ENCODE results near the gene NCAPG2.

- TF ChIP-seq, protein P1, sequence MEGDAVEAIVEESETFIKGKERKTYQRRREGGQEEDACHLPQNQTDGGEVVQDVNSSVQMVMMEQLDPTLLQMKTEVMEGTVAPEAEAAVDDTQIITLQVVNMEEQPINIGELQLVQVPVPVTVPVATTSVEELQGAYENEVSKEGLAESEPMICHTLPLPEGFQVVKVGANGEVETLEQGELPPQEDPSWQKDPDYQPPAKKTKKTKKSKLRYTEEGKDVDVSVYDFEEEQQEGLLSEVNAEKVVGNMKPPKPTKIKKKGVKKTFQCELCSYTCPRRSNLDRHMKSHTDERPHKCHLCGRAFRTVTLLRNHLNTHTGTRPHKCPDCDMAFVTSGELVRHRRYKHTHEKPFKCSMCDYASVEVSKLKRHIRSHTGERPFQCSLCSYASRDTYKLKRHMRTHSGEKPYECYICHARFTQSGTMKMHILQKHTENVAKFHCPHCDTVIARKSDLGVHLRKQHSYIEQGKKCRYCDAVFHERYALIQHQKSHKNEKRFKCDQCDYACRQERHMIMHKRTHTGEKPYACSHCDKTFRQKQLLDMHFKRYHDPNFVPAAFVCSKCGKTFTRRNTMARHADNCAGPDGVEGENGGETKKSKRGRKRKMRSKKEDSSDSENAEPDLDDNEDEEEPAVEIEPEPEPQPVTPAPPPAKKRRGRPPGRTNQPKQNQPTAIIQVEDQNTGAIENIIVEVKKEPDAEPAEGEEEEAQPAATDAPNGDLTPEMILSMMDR (IDR thresholded peaks at IDR 0.05), result no peak
- TF ChIP-seq ZFX (IDR thresholded peaks at IDR 0.05; ENCODE audit: borderline replicate concordance), result no peak
Observed at GRCh38 chr7:158581440-158582088, 123.0 kb downstream of the NCAPG2 start.

All from 22Rv1 (cell line).